ENCODE results near the gene FGGY. TPM values are rescaled to one million over a fixed set of nuclear protein-coding genes. Genes with fewer than 3 reads are reported as not detected.

The FGGY gene
- total RNA-seq, 1 donor from 2014 or later, result 32.5 TPM

- Mint-ChIP-seq H3K27me3 (ENCODE audit: insufficient read depth, low read depth) (no peaks in the 10 kb centered on the region), H3K36me3 (peaks cover 3% of the 10 kb centered on the region), H3K4me1 (peaks cover 20% of the 10 kb centered on the region), H3K9me3 (peaks cover 12% of the 10 kb centered on the region), H3K4me3 (no peak overlapping the region), H3K27ac (peak overlapping the region; percentile 65)
- Histone ChIP-seq H2AFZ (replicated peaks) (no peak overlapping the region), H3K27ac (no peak overlapping the region), H3K9me3 (ENCODE audit: low read depth) (peaks cover 8% of the 10 kb centered on the region), H3F3A (ENCODE audit: low read depth) (no peaks in the 10 kb centered on the region), H3K27me3 (no peaks in the 10 kb centered on the region), H3K4me3 (no peak overlapping the region), H3K79me2 (ENCODE audit: low read depth) (no peaks in the 10 kb centered on the region), H3K4me1 (peaks cover 12% of the 10 kb centered on the region), H3K36me3 (no peaks in the 10 kb centered on the region), H4K20me1 (ENCODE audit: low read depth) (no peaks in the 10 kb centered on the region), H3K4me2 (no peak overlapping the region), H3K9ac (no peak overlapping the region)
- TF ChIP-seq EZH2phosphoT487 (IDR thresholded peaks at IDR 0.05), result no peak
- TF ChIP-seq, protein P1, sequence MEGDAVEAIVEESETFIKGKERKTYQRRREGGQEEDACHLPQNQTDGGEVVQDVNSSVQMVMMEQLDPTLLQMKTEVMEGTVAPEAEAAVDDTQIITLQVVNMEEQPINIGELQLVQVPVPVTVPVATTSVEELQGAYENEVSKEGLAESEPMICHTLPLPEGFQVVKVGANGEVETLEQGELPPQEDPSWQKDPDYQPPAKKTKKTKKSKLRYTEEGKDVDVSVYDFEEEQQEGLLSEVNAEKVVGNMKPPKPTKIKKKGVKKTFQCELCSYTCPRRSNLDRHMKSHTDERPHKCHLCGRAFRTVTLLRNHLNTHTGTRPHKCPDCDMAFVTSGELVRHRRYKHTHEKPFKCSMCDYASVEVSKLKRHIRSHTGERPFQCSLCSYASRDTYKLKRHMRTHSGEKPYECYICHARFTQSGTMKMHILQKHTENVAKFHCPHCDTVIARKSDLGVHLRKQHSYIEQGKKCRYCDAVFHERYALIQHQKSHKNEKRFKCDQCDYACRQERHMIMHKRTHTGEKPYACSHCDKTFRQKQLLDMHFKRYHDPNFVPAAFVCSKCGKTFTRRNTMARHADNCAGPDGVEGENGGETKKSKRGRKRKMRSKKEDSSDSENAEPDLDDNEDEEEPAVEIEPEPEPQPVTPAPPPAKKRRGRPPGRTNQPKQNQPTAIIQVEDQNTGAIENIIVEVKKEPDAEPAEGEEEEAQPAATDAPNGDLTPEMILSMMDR (IDR thresholded peaks at IDR 0.05), result no peak
- no peak for TF ChIP-seq EZH2 (IDR thresholded peaks at IDR 0.05)
- no peak for DNase-seq (ENCODE audit: low spot score)
These were observed 111.8 kb downstream of the FGGY start for GRCh38 chr1:59408608-59409240.

- no peaks in the 10 kb centered on the region for H4K20me1 ChIP-seq (ENCODE audit: low read depth)
- no peaks in the 10 kb centered on the region for H3K27me3 ChIP-seq
- no peak overlapping the region for H2AFZ ChIP-seq (replicated peaks)
- Mint-ChIP-seq H3K4me1 (peaks cover 20% of the 10 kb centered on the region), H3K27me3 (ENCODE audit: insufficient read depth, low read depth) (no peaks in the 10 kb centered on the region), H3K9me3 (peaks cover 12% of the 10 kb centered on the region), H3K36me3 (peaks cover 3% of the 10 kb centered on the region), H3K4me3 (no peak overlapping the region), H3K27ac (no peak overlapping the region)
- no peak for DNase-seq (ENCODE audit: low spot score)
- peaks cover 8% of the 10 kb centered on the region for H3K4me1 ChIP-seq
- H3K79me2 ChIP-seq (ENCODE audit: low read depth), result no peaks in the 10 kb centered on the region
- H3K4me2 ChIP-seq, result no peak overlapping the region
- H3K27ac ChIP-seq, result no peak overlapping the region
- no peak overlapping the region for H3K4me3 ChIP-seq
- H3K9me3 ChIP-seq (ENCODE audit: low read depth), result peaks cover 8% of the 10 kb centered on the region
- TF ChIP-seq EZH2phosphoT487 (IDR thresholded peaks at IDR 0.05) (no peak), EZH2 (IDR thresholded peaks at IDR 0.05) (no peak)
- TF ChIP-seq, protein P1 (IDR thresholded peaks at IDR 0.05), result no peak
- no peaks in the 10 kb centered on the region for H3K36me3 ChIP-seq
- no peak overlapping the region for H3K9ac ChIP-seq
- H3F3A ChIP-seq (ENCODE audit: low read depth), result no peaks in the 10 kb centered on the region
These were observed 112.7 kb downstream of the FGGY start for GRCh38 chr1:59409549-59409948.

- no peak for DNase-seq (ENCODE audit: low spot score)
- Mint-ChIP-seq H3K9me3 (peaks cover 12% of the 10 kb centered on the region), H3K36me3 (peaks cover 3% of the 10 kb centered on the region), H3K4me3 (no peak overlapping the region), H3K27ac (no peak overlapping the region), H3K4me1 (peaks cover 20% of the 10 kb centered on the region), H3K27me3 (ENCODE audit: insufficient read depth, low read depth) (no peaks in the 10 kb centered on the region)
- Histone ChIP-seq H3K4me1 (peaks cover 4% of the 10 kb centered on the region), H4K20me1 (ENCODE audit: low read depth) (no peaks in the 10 kb centered on the region), H3F3A (ENCODE audit: low read depth) (no peaks in the 10 kb centered on the region), H3K4me2 (no peak overlapping the region), H2AFZ (replicated peaks) (no peak overlapping the region), H3K27me3 (no peaks in the 10 kb centered on the region), H3K79me2 (ENCODE audit: low read depth) (no peaks in the 10 kb centered on the region), H3K4me3 (no peak overlapping the region), H3K9me3 (ENCODE audit: low read depth) (peaks cover 8% of the 10 kb centered on the region), H3K27ac (no peak overlapping the region), H3K36me3 (no peaks in the 10 kb centered on the region), H3K9ac (no peak overlapping the region)
- TF ChIP-seq, protein P1 (IDR thresholded peaks at IDR 0.05), result no peak
These were observed 113.1 kb downstream of the FGGY start for GRCh38 chr1:59409986-59410385.

Measured in neural progenitor cell (in vitro differentiated cells).